Vagina (tissue), 2 donors: ENCODE measurements around the gene CARHSP1. TPM values are rescaled to one million over a fixed set of nuclear protein-coding genes. Genes with fewer than 3 reads are reported as not detected.

Experiments used
- DNase-seq, 2 donors: peaks; one replicate each; pipeline ENCODE4 v3.0.0-alpha.2; 2017; ENCODE audit errors: extremely low spot score in 2 of 2
- H3K27ac ChIP-seq: fragments of 200-600 bp; sonication (generic); one replicate; pipeline ENCODE4 v1.5.1; 2019
- H3K27me3 ChIP-seq: fragments of 200-600 bp; sonication (generic); one replicate; pipeline ENCODE4 v1.5.1; 2019
- H3K36me3 ChIP-seq, 2 donors: fragments of 200-600 bp; sonication (generic); one replicate each; pipeline ENCODE4 v1.5.1; 2017 to 2019
- H3K4me1 ChIP-seq: fragments of 200-600 bp; sonication (generic); one replicate; pipeline ENCODE4 v1.5.1; 2019
- H3K4me3 ChIP-seq, 2 donors: fragments of 200-600 bp; sonication (generic); 1 replicate in 1 of 2; 2 replicates in 1 of 2; pipeline ENCODE4 v1.5.1; 2016 to 2019
- H3K9me3 ChIP-seq: fragments of 200-600 bp; sonication (generic); one replicate; pipeline ENCODE4 v1.5.1; 2019
- CTCF ChIP-seq, 3 experiments: fragments of 450-650 bp in 2 of 3; fragments of 200-600 bp in 1 of 3; sonication (generic) in 1 of 3; IDR thresholded peaks; one replicate each; pipeline ENCODE4 v1.5.1; 2017 to 2019; ENCODE audit warnings: antibody characterized with exemption in 3 of 3, mild to moderate bottlenecking in 2 of 3, moderate library complexity in 2 of 3
- POLR2A ChIP-seq, 2 donors: fragments of 450-650 bp; IDR thresholded peaks; one replicate each; pipeline ENCODE4 v1.6.1; 2017; ENCODE audit warnings: antibody characterized with exemption in 2 of 2, mild to moderate bottlenecking in 2 of 2, moderate library complexity in 2 of 2
- POLR2AphosphoS5 ChIP-seq, 2 donors: sonication (generic); formaldehyde crosslinking; IDR thresholded peaks; one replicate each; pipeline ENCODE4 v1.9.0; 2017; ENCODE audit warnings: antibody characterized with exemption in 2 of 2, mild to moderate bottlenecking in 2 of 2, low read depth in 1 of 2; ENCODE audit not compliant: insufficient read depth in 1 of 2
- intact Hi-C: fragments of 100-400 bp; cut with DNase I; formaldehyde crosslinking; loops from one replicate; pipeline ENCODE4 v1.15.1; 2023
- total RNA-seq: library from RNA; depleted of rRNA; stranded (reverse); fragments of >200 nt; gene quantifications from one replicate; pipeline ENCODE4 v1.2.3, GENCODE V29; 2016

The CARHSP1 gene
- total RNA-seq, 1 donor from 2014 or later: 125 TPM

- Histone ChIP-seq H3K4me1 (no peaks in the 10 kb centered on the region), H3K27ac (no peak overlapping the region), H3K36me3 (peaks cover 4 to 75% of the 10 kb centered on the region in 2 donors), H3K27me3 (no peaks in the 10 kb centered on the region), H3K9me3 (no peaks in the 10 kb centered on the region), H3K4me3 (no peak overlapping the region)
- DNase-seq: no peak
- intact Hi-C loops: no loop called here
- no peak for TF ChIP-seq POLR2A (IDR thresholded peaks at IDR 0.05)
- no peak for TF ChIP-seq CTCF (IDR thresholded peaks at IDR 0.05)
- TF ChIP-seq POLR2AphosphoS5 (IDR thresholded peaks at IDR 0.05; ENCODE audit: insufficient read depth in 1 of 2, low read depth in 1 of 2): no peak
These were observed 25.3 kb upstream of the CARHSP1 start for GRCh38 chr16:8893976-8894690.

GRCh38 chr16:8893426-8893825 lies 24.6 kb upstream of the CARHSP1 start:
- DNase-seq: no peak
- Histone ChIP-seq H3K27me3 (no peaks in the 10 kb centered on the region), H3K9me3 (no peaks in the 10 kb centered on the region), H3K36me3 (peaks cover 4 to 68% of the 10 kb centered on the region in 2 donors), H3K4me3 (no peak overlapping the region), H3K4me1 (no peaks in the 10 kb centered on the region), H3K27ac (no peak overlapping the region)
- TF ChIP-seq CTCF (IDR thresholded peaks at IDR 0.05) (no peak), POLR2AphosphoS5 (IDR thresholded peaks at IDR 0.05; ENCODE audit: insufficient read depth in 1 of 2, low read depth in 1 of 2) (no peak), POLR2A (IDR thresholded peaks at IDR 0.05) (no peak)
- intact Hi-C loops: no loop called here

- peaks cover 4 to 58% of the 10 kb centered on the region in 2 donors for H3K36me3 ChIP-seq
- no peak overlapping the region for H3K27ac ChIP-seq
- no peak for DNase-seq
These were observed 23.3 kb upstream of the CARHSP1 start for GRCh38 chr16:8892101-8892575.

GRCh38 chr16:8890549-8890921 lies 21.7 kb upstream of the CARHSP1 start:
- DNase-seq: no peak
- Histone ChIP-seq H3K27ac (no peak overlapping the region), H3K4me3 (no peak overlapping the region), H3K36me3 (peaks cover 4 to 42% of the 10 kb centered on the region in 2 donors), H3K27me3 (no peaks in the 10 kb centered on the region), H3K4me1 (peaks cover 16% of the 10 kb centered on the region), H3K9me3 (no peaks in the 10 kb centered on the region)
- intact Hi-C loops: no loop called here
- TF ChIP-seq POLR2AphosphoS5 (IDR thresholded peaks at IDR 0.05; ENCODE audit: insufficient read depth in 1 of 2, low read depth in 1 of 2): no peak

More at GRCh38 chr16:8892101-8892575, 23.3 kb upstream of the CARHSP1 start:
- H3K9me3 ChIP-seq: no peaks in the 10 kb centered on the region
- intact Hi-C loops: no loop called here
- TF ChIP-seq POLR2A (IDR thresholded peaks at IDR 0.05) (no peak), CTCF (IDR thresholded peaks at IDR 0.05) (no peak), POLR2AphosphoS5 (IDR thresholded peaks at IDR 0.05; ENCODE audit: insufficient read depth in 1 of 2, low read depth in 1 of 2) (no peak)
- H3K27me3 ChIP-seq: no peaks in the 10 kb centered on the region
- H3K4me1 ChIP-seq: peaks cover under 1% of the 10 kb centered on the region
- no peak overlapping the region for H3K4me3 ChIP-seq

- H3K9me3 ChIP-seq: no peaks in the 10 kb centered on the region
- no peak for TF ChIP-seq POLR2A (IDR thresholded peaks at IDR 0.05)
- no peak for TF ChIP-seq POLR2AphosphoS5 (IDR thresholded peaks at IDR 0.05; ENCODE audit: insufficient read depth in 1 of 2, low read depth in 1 of 2)
- no peak for TF ChIP-seq CTCF (IDR thresholded peaks at IDR 0.05)
- peaks cover 21% of the 10 kb centered on the region for H3K4me1 ChIP-seq
- intact Hi-C loops: no loop called here
- no peak for DNase-seq
- H3K4me3 ChIP-seq: no peak overlapping the region
- H3K27ac ChIP-seq: no peak overlapping the region
- peaks cover 4 to 36% of the 10 kb centered on the region in 2 donors for H3K36me3 ChIP-seq
- H3K27me3 ChIP-seq: no peaks in the 10 kb centered on the region
These were observed 21.2 kb upstream of the CARHSP1 start for GRCh38 chr16:8889893-8890548.
